ENCODE results near the gene DRG2.

The DRG2 gene

DNA sequence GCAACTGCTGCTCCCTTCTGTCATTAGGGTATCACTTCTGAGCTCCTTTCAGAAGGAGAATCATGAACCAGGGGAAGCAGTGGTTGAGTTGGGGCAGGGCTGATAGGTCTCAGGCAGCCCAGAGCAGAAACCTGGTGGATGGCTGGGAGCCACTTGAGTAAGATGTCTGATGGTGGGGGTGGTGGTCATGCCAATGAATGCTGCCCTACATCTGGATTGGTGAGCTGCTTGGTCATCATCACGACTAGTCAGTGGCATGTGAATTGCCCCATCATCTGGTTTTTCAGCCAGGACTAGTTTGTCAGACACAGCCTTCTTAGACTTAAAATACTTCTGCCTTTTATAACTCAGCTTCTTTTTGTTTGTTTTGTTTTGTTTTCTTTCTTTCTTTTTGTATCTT is 46.0 kb upstream of the DRG2 start:
- H3K4me3 ChIP-seq (ENCODE audit: low read depth, low read length) = no peak overlapping the region
- in situ Hi-C loops (cut with HindIII; ENCODE audit: low sequenced_read_pairs) = no loop called here
- TF ChIP-seq, protein P1, sequence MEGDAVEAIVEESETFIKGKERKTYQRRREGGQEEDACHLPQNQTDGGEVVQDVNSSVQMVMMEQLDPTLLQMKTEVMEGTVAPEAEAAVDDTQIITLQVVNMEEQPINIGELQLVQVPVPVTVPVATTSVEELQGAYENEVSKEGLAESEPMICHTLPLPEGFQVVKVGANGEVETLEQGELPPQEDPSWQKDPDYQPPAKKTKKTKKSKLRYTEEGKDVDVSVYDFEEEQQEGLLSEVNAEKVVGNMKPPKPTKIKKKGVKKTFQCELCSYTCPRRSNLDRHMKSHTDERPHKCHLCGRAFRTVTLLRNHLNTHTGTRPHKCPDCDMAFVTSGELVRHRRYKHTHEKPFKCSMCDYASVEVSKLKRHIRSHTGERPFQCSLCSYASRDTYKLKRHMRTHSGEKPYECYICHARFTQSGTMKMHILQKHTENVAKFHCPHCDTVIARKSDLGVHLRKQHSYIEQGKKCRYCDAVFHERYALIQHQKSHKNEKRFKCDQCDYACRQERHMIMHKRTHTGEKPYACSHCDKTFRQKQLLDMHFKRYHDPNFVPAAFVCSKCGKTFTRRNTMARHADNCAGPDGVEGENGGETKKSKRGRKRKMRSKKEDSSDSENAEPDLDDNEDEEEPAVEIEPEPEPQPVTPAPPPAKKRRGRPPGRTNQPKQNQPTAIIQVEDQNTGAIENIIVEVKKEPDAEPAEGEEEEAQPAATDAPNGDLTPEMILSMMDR (IDR thresholded peaks at IDR 0.05; ENCODE audit: low read depth, low read length) = no peak
- DNase-seq (ENCODE audit: low read depth, low spot score) = peak; percentile 13

DNA sequence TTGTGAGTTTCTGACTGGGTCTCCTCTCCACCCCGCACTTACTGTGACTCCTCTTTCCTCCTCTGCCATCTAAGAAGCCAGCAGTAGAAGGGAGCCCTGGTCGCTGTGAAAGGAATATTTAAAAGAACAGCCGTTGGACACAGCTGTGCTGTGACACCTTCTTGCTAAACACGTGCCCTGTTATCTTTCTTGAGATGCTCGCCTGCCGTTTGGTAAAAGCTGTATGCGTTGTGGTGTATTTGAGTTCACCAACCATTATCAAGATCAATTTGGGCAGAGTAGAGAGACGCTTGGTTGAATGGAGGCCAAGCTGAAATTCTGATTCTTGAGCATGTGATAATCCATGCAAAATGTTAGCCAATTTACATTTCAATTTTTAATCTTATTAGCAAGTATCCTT is 44.8 kb upstream of the DRG2 start:
- TF ChIP-seq, protein P1 (IDR thresholded peaks at IDR 0.05; ENCODE audit: low read depth, low read length) = no peak
- in situ Hi-C loops (cut with HindIII; ENCODE audit: low sequenced_read_pairs) = no loop called here
- DNase-seq (ENCODE audit: low read depth, low spot score) = no peak
- H3K4me3 ChIP-seq (ENCODE audit: low read depth, low read length) = no peak overlapping the region

DNA sequence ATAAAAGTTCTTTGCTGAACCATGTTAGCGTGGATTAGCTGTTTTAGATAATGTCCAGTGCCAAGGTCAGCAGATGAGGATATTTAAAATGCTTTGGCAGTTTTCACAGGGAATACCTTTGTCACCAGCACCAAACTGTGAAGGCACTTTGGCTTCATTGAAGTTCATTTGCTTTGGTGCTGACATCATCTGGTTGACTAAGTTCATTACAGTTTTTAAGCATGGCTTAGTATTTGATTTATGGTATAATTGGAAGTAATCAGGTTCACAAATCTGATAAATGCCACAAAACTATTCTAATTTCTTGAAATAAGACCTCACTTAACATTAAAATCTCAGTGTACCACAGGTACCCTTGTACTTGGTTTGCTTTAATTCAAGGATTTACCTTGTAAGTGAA is 44.3 kb upstream of the DRG2 start:
- in situ Hi-C loops (cut with HindIII; ENCODE audit: low sequenced_read_pairs) = no loop called here
- no peak overlapping the region for H3K4me3 ChIP-seq (ENCODE audit: low read depth, low read length)
- DNase-seq (ENCODE audit: low read depth, low spot score) = peak; percentile 28
- TF ChIP-seq, protein P1 (IDR thresholded peaks at IDR 0.05; ENCODE audit: low read depth, low read length) = peak; percentile 26

DNA sequence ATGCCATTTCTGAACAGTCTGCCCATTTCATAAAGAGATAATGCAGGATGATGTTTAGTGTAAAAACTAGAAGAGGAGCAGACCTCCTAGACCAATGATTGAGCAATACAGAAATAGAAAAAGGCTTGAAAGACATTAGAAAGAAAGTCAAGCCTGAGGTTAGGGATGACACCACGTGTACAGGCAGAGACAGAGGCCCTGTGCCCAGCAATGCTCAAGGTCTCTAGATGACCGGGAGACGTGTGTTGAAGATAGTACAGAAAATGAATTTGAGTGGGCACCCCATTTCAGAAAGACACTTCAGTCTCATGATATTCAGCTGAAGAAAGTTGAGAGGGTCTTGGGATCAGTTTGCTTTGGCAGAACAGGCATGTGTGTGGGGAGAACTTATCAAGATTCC is 43.1 kb upstream of the DRG2 start:
- H3K4me3 ChIP-seq (ENCODE audit: low read depth, low read length) = no peak overlapping the region
- in situ Hi-C loops (cut with HindIII; ENCODE audit: low sequenced_read_pairs) = no loop called here
- no peak for DNase-seq (ENCODE audit: low read depth, low spot score)
- TF ChIP-seq, protein P1 (IDR thresholded peaks at IDR 0.05; ENCODE audit: low read depth, low read length) = no peak

DNA sequence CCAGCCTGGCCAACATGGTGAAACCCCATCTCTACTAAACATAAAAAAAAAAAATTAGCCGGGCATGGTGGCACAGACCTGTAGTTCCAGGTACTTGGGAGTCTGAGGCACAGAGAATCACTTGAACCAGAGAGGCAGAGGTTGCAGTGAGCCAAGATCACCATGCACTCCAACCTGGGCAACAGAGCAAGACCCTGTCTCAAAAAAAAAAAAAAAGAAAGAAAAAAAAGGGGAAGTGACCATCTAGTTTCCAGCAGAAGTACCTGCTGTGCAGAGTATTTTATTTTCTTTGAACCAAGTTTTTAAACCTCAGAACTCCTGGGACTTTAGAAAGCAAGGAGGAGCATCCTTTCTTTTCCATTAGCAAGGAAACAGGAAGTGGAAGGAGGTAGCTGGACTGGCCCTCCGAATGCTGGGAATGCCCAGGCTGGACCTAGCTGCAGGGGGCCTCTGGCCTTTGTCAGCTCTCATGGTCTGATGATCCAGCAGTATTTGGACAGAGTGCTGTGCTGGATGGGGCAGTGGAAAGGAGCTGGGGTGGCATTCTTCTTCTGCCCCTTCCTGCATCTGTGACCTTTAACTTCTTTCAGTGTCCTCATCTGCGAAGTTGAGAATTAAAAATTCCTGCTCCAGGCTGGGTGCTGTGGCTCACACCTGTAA is 41.9 kb upstream of the DRG2 start:
- DNase-seq (ENCODE audit: low read depth, low spot score) = no peak
- no peak overlapping the region for H3K4me3 ChIP-seq (ENCODE audit: low read depth, low read length)
- in situ Hi-C loops (cut with HindIII; ENCODE audit: low sequenced_read_pairs) = no loop called here
- TF ChIP-seq, protein P1 (IDR thresholded peaks at IDR 0.05; ENCODE audit: low read depth, low read length) = no peak

DNA sequence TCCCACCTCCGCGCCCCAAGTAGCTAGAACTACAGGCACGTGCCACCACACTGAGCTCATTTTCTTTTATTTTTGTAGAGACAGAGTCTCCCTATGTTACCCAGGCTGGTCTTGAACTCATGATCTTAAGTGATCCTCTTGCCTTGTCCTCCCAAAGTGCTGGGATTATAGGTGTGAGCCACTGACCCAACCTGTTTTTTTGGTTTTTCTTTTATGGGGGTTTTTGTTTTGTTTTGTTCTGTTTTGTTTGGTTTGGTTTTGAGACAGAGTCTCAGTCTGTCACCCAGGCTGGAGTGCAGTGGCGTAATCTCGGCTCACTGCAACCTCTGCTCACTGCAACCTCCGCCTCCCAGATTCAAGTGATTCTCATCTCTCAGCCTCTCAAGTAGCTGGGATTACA is 32.2 kb upstream of the DRG2 start:
- H3K4me3 ChIP-seq (ENCODE audit: low read depth, low read length) = no peak overlapping the region
- in situ Hi-C loops (cut with HindIII; ENCODE audit: low sequenced_read_pairs) = no loop called here
- DNase-seq (ENCODE audit: low read depth, low spot score) = no peak
- TF ChIP-seq, protein P1 (IDR thresholded peaks at IDR 0.05; ENCODE audit: low read depth, low read length) = no peak

All from astrocyte of the spinal cord (primary cell).